GM21576 (cell line): ENCODE results near the gene FAT1.

ENCODE experiments used
- ATAC-seq: cut with Tn5 transposase; IDR thresholded peaks from one replicate; pipeline ENCODE4 v1.9.1; 2021; ENCODE audit warnings: mild to moderate bottlenecking, moderate library complexity; ENCODE audit not compliant: unreplicated experiment

FAT1 gene

GRCh38 chr4:186570193-186570996, 153.3 kb downstream of the FAT1 start:
- ATAC-seq, result no peak

GRCh38 chr4:186569533-186570192, 154.0 kb downstream of the FAT1 start:
- ATAC-seq, result no peak

- no peak for ATAC-seq
These were observed 157.6 kb downstream of the FAT1 start for GRCh38 chr4:186566068-186566467.

GRCh38 chr4:186563761-186564160, 159.9 kb downstream of the FAT1 start:
- ATAC-seq, result no peak

GRCh38 chr4:186561748-186562147, 161.9 kb downstream of the FAT1 start:
- no peak for ATAC-seq

- ATAC-seq, result no peak
These were observed 163.0 kb downstream of the FAT1 start for GRCh38 chr4:186560647-186561046.

- no peak for ATAC-seq
These were observed 166.2 kb downstream of the FAT1 start for GRCh38 chr4:186557486-186557885.

GRCh38 chr4:186557061-186557460, 166.6 kb downstream of the FAT1 start:
- no peak for ATAC-seq

- no peak for ATAC-seq
These were observed 168.5 kb downstream of the FAT1 start, which contains the start of gene MTNR1A for GRCh38 chr4:186554914-186555827. Gene MTNR1A (minus strand): TSS chr4:186555567. CDS start chr4:186555365, 202 bp downstream.

GRCh38 chr4:186554539-186554913, 169.1 kb downstream of the FAT1 start:
- no peak for ATAC-seq

- no peak for ATAC-seq
These were observed 169.9 kb downstream of the FAT1 start for GRCh38 chr4:186553717-186554116.

GRCh38 chr4:186551849-186552248, 171.8 kb downstream of the FAT1 start:
- ATAC-seq, result no peak

GRCh38 chr4:186545436-186545835, 178.2 kb downstream of the FAT1 start:
- ATAC-seq, result no peak

- ATAC-seq, result no peak
These were observed 180.4 kb downstream of the FAT1 start for GRCh38 chr4:186543206-186543605.

GRCh38 chr4:186541801-186542200, 181.9 kb downstream of the FAT1 start:
- ATAC-seq, result no peak

GRCh38 chr4:186537843-186538521, 185.7 kb downstream of the FAT1 start:
- no peak for ATAC-seq
